HG03095 (cell line): ENCODE results near the gene FMNL1.
A peak's percentile ranks its signal among the peaks of the same experiment; 100 is the strongest.
"Not testable (repeated sequence)": the region's sequence is repeated elsewhere in the genome, so short reads cannot be mapped to it uniquely, and the experiment has no call there.

Source experiments
- ATAC-seq: cut with Tn5 transposase; IDR thresholded peaks from one replicate; pipeline ENCODE4 v1.9.1; 2021; ENCODE audit warnings: moderate library complexity; ENCODE audit not compliant: unreplicated experiment

Gene FMNL1

GRCh38 chr17:45221081-45222013 lies at the start of gene FMNL1:
TSS of gene FMNL1 (plus strand) at chr17:45221885. CDS start at chr17:45222125, 240 bp downstream.
- ATAC-seq = no peak

GRCh38 chr17:45172232-45172540 lies 49.5 kb upstream of the FMNL1 start:
- ATAC-seq = no peak

- no peak for ATAC-seq
These were observed 49.0 kb upstream of the FMNL1 start for GRCh38 chr17:45172541-45173286.

- ATAC-seq = no peak
These were observed 45.9 kb upstream of the FMNL1 start for GRCh38 chr17:45175759-45176115.

GRCh38 chr17:45177563-45177962 lies 44.1 kb upstream of the FMNL1 start:
- no peak for ATAC-seq

GRCh38 chr17:45184144-45184543 lies 37.5 kb upstream of the FMNL1 start:
- no peak for ATAC-seq

- ATAC-seq = no peak
These were observed 34.8 kb upstream of the FMNL1 start for GRCh38 chr17:45186801-45187354.

GRCh38 chr17:45189009-45189408 lies 32.7 kb upstream of the FMNL1 start:
- no peak for ATAC-seq

GRCh38 chr17:45190503-45191255 lies 31.0 kb upstream of the FMNL1 start:
- ATAC-seq = no peak

GRCh38 chr17:45195424-45195823 lies 26.3 kb upstream of the FMNL1 start:
- no peak for ATAC-seq

- no peak for ATAC-seq
These were observed 24.6 kb upstream of the FMNL1 start for GRCh38 chr17:45197108-45197507.

- peak; percentile 88 for ATAC-seq
These were observed 23.9 kb upstream of the FMNL1 start for GRCh38 chr17:45197555-45198334.

- ATAC-seq = no peak
These were observed 21.0 kb upstream of the FMNL1 start for GRCh38 chr17:45200701-45201100.

- ATAC-seq = no peak
These were observed 20.2 kb upstream of the FMNL1 start for GRCh38 chr17:45201457-45201856.

- not testable (repeated sequence) for ATAC-seq
These were observed 19.8 kb upstream of the FMNL1 start for GRCh38 chr17:45201880-45202279.

GRCh38 chr17:45218895-45219661 lies 2.6 kb upstream of the FMNL1 start:
- ATAC-seq = no peak

GRCh38 chr17:45220079-45220478 lies 1.6 kb upstream of the FMNL1 start:
- no peak for ATAC-seq

- no peak for ATAC-seq
These were observed 266 bp downstream of the FMNL1 start for GRCh38 chr17:45222014-45222288.

GRCh38 chr17:45222289-45222995 lies 757 bp downstream of the FMNL1 start:
- ATAC-seq = no peak
